ENCODE data around the gene SAMD4A.

GRCh38 chr14:54788701-54789100 is 221.8 kb downstream of the SAMD4A start:
- TF ChIP-seq CTCF (IDR thresholded peaks at IDR 0.05; ENCODE audit: insufficient read depth, low read length, poor library complexity, severe bottlenecking) (no peak), EZH2phosphoT487 (conservative IDR thresholded peaks at IDR 0.05; ENCODE audit: low read length) (no peak)

Data from SU-DHL-6 (cell line).